Right lobe of liver (tissue), 6 donors: Measurements from ENCODE around the gene FAU. TPM values are rescaled to one million over a fixed set of nuclear protein-coding genes. Genes with fewer than 3 reads are reported as not detected.
A peak's percentile ranks its signal among the peaks of the same experiment; 100 is the strongest.

Experiments
- ATAC-seq, 4 donors: fragments of 200-7000 bp; cut with Tn5 transposase; one replicate each; pipeline ENCODE4 v1.9.1; 2020; ENCODE audit warnings: mild to moderate bottlenecking in 4 of 4, moderate library complexity in 4 of 4
- DNase-seq, 3 donors: peaks; one replicate each; pipeline ENCODE4 v3.0.0-alpha.2; 2020
- H3K27ac ChIP-seq, 3 donors: fragments of 200-600 bp; one replicate each; pipeline ENCODE4 v1.8.0; 2022
- H3K27me3 ChIP-seq, 2 donors: fragments of 200-600 bp; one replicate each; pipeline ENCODE4 v1.8.0; 2022
- H3K36me3 ChIP-seq, 4 donors: fragments of 200-600 bp; sonication (generic) in 1 of 4; one replicate each; pipeline versions ENCODE4 v1.5.1 to v1.8.0; 2017 to 2022; ENCODE audit warnings: control low read depth in 1 of 4
- H3K4me1 ChIP-seq, 4 donors: fragments of 200-600 bp; sonication (generic) in 1 of 4; one replicate each; pipeline versions ENCODE4 v1.5.1 to v1.8.0; 2017 to 2022; ENCODE audit warnings: control low read depth in 1 of 4
- H3K4me3 ChIP-seq, 3 donors: fragments of 200-600 bp; one replicate each; pipeline ENCODE4 v1.8.0; 2022
- H3K9me3 ChIP-seq, 4 donors: fragments of 200-600 bp; sonication (generic) in 1 of 4; one replicate each; pipeline versions ENCODE4 v1.5.1 to v1.8.0; 2017 to 2022; ENCODE audit warnings: control low read depth in 1 of 4
- CTCF ChIP-seq, 4 donors: fragments of 200-600 bp in 3 of 4; fragments of 450-650 bp in 1 of 4; IDR thresholded peaks; one replicate each; pipeline versions ENCODE4 v1.5.1 to v1.8.0; 2016 to 2022; ENCODE audit warnings: antibody characterized with exemption in 4 of 4, mild to moderate bottlenecking in 2 of 4
- POLR2A ChIP-seq: fragments of 450-650 bp; IDR thresholded peaks from one replicate; pipeline ENCODE4 v1.6.1; 2017; ENCODE audit warnings: antibody characterized with exemption, mild to moderate bottlenecking
- whole genome bisulfite sequencing: methylation state at CpG from one replicate; pipeline ENCODE4 v1.1.6; 2018; ENCODE audit warnings: low coverage, low lambda C conversion rate; ENCODE audit not compliant: insufficient coverage; ENCODE audit errors: missing lambda C conversion rate; 5-methylcytosine and 5-hydroxymethylcytosine counted together
- intact Hi-C, 2 donors: fragments of 100-400 bp; cut with DNase I; formaldehyde crosslinking; loops; one replicate each; pipeline versions ENCODE4 v1.11.2 to v1.14.1; 2022
- total RNA-seq, 6 experiments: library from RNA; depleted of rRNA in 2 of 6; stranded (reverse); fragments of >200 nt in 2 of 6; fragmentation: NEBNext Ultra II Directional in 3 of 6; extraction: Animal tissue kit (Norgen Biotek cat#: 25700) in 3 of 6; gene quantifications; one replicate each; pipeline versions ENCODE4 v1.1.0 to v1.2.4, GENCODE V29; 2016 to 2023
- donor health status: DM: no; HTN: yes; CAD: no.
- donor health status: DM: no; HTN: no; CAD: no.
- donor health status: DM: no; HTN: no; CAD: no.
- donor health status: DM: no; HTN: yes; CAD: no.
- donor health status: DM: no; HTN: yes; CAD: no.

FAU gene
- total RNA-seq, 6 experiments from 2014 or later, result 287 to 472 (median 343) TPM

- H3K9me3 ChIP-seq, result no peaks in the 10 kb centered on the region
- TF ChIP-seq CTCF (IDR thresholded peaks at IDR 0.05) (peak; percentile 85 to 97 (median 91)), POLR2A (peak; percentile 15)
- H3K4me3 ChIP-seq, result peak overlapping the region; percentile 54 to 62 (median 54)
- H3K4me1 ChIP-seq, result peaks cover 0 to 44% (median 24%) of the 10 kb centered on the region in 4 donors
- H3K36me3 ChIP-seq, result peaks cover 0 to 7% (median 3%) of the 10 kb centered on the region in 4 donors
- H3K27ac ChIP-seq, result peak overlapping the region; percentile 64 to 93 (median 69)
- intact Hi-C loops, result loop anchor here in 1 of 2 donors (5.0 kb wide), 1 partner anchor 145 kb away; no protein-coding TSS in a partner anchor
- 0% methylated on average over 4 of the region's 57 CpGs for WGBS
- DNase-seq (peak; percentile 73 to 82 (median 75)), ATAC-seq (peak; percentile 38 to 64 (median 44))
- no peaks in the 10 kb centered on the region for H3K27me3 ChIP-seq
Measured at GRCh38 chr11:65112546-65113360, 9.2 kb downstream of the FAU start.

- 0% methylated on average over 17 of the region's 64 CpGs for WGBS
- intact Hi-C loops, result loop anchor here in 1 of 2 donors (5.0 kb wide), 1 partner anchor 145 kb away; no protein-coding TSS in a partner anchor
- TF ChIP-seq CTCF (IDR thresholded peaks at IDR 0.05) (no peak), POLR2A (peak; percentile 96)
- H3K4me3 ChIP-seq, result peak within 1 kb of the TSS; percentile 54 to 62 (median 54)
- peak within 1 kb of the TSS; percentile 28 to 93 (median 69) for H3K27ac ChIP-seq
- no peaks in the 10 kb centered on the region for H3K27me3 ChIP-seq
- H3K4me1 ChIP-seq, result peaks cover 0 to 44% (median 24%) of the 10 kb centered on the region in 4 donors
- DNase-seq, result peak; percentile 98 to 99 (median 98)
- H3K36me3 ChIP-seq, result peaks cover 0 to 9% (median 3%) of the 10 kb centered on the region in 4 donors
- no peaks in the 10 kb centered on the region for H3K9me3 ChIP-seq
- ATAC-seq, result peak; percentile 80 to 89 (median 84)
Measured at GRCh38 chr11:65111744-65112545, 10.0 kb downstream of the FAU start, which contains the start of gene TM7SF2. Gene TM7SF2, plus strand, starts transcription at chr11:65111872. Its CDS starts 144 bp downstream, at chr11:65112016.

DNA sequence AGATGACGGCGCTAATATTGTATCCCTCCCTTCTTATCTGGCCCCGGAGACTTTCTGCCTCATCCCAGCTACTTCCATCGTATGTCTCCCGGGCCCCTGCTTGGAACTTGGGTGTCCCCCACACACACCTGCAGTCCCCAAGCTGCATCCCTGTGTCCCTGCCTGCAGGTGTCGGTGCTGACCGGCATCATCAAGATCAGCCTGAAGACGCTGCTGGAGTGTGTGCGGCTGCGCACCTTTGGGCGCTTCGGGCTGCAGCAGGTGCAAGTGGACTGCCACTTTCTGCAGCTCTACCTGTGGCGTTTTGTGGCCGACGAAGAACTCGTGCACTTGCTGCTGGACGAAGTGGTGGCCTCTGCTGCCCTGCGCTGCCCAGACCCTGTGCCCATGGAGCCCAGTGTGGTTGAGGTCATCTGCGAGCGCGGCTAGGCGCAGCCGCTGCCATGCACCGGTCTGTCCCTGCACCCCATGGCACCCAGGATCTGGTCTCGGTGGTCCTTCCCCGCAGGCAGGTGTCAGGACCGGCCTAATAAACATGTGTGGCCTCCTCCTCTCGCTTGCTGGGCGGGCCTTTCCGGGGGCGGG is 10.7 kb downstream of the FAU start:
- H3K4me1 ChIP-seq, result peaks cover 0 to 39% (median 21%) of the 10 kb centered on the region in 4 donors
- ATAC-seq (no peak), DNase-seq (no peak)
- no peaks in the 10 kb centered on the region for H3K27me3 ChIP-seq
- no peaks in the 10 kb centered on the region for H3K9me3 ChIP-seq
- no peak for TF ChIP-seq CTCF (IDR thresholded peaks at IDR 0.05)
- TF ChIP-seq POLR2A, result no peak
- H3K27ac ChIP-seq, result peak overlapping the region in 2 of 3 donors; percentile 38 to 93
- H3K36me3 ChIP-seq, result peaks cover 0 to 9% (median 3%) of the 10 kb centered on the region in 4 donors
- H3K4me3 ChIP-seq, result peak overlapping the region in 2 of 3 donors; percentile 54 to 62
- WGBS, result 54% methylated on average over 21 of the region's 31 CpGs
- intact Hi-C loops, result loop anchor here in 1 of 2 donors (5.0 kb wide), 1 partner anchor 146 kb away; no protein-coding TSS in a partner anchor

- TF ChIP-seq POLR2A, result no peak
- peak; percentile 98 to 100 (median 99) for TF ChIP-seq CTCF (IDR thresholded peaks at IDR 0.05)
- WGBS, result 8% methylated on average over 8 of the region's 18 CpGs
- H3K36me3 ChIP-seq, result peaks cover 0 to 9% (median 3%) of the 10 kb centered on the region in 4 donors
- ATAC-seq (peak; percentile 53 to 61 (median 56)), DNase-seq (peak; percentile 80 to 88 (median 87))
- intact Hi-C loops, result loop anchor here in 1 of 2 donors (5.0 kb wide), 1 partner anchor 147 kb away; no protein-coding TSS in a partner anchor
- peak overlapping the region in 2 of 3 donors; percentile 38 to 93 for H3K27ac ChIP-seq
- H3K9me3 ChIP-seq, result no peaks in the 10 kb centered on the region
- H3K4me3 ChIP-seq, result peak overlapping the region in 1 of 3 donors; percentile 25
- H3K27me3 ChIP-seq, result no peaks in the 10 kb centered on the region
- peaks cover 0 to 31% (median 20%) of the 10 kb centered on the region in 4 donors for H3K4me1 ChIP-seq
Measured at GRCh38 chr11:65110354-65110861, 11.5 kb downstream of the FAU start.
